Fibroblast of lung (primary cell): ENCODE data around the gene MPND. TPM values are rescaled to one million over a fixed set of nuclear protein-coding genes. Genes with fewer than 3 reads are reported as not detected.
A peak's percentile ranks its signal among the peaks of the same experiment; 100 is the strongest.

ENCODE experiments used
- DNase-seq, 2 donors: peaks; one replicate each; pipeline versions ENCODE4 v3.0.0 to v3.0.0-alpha.2; 2010; ENCODE audit warnings: low read depth in 2 of 2
- H2AFZ ChIP-seq: 2 replicates; pipeline ENCODE4 v1.5.1; 2012; ENCODE audit warnings: low read length, control low read depth, inconsistent platforms
- H3K27ac ChIP-seq: 2 replicates; pipeline ENCODE4 v1.5.1; 2011; ENCODE audit warnings: low read length, control low read depth; ENCODE audit not compliant: insufficient read depth
- H3K27me3 ChIP-seq: 2 replicates; pipeline ENCODE4 v1.5.1; 2011; ENCODE audit warnings: mild to moderate bottlenecking, low read length; ENCODE audit not compliant: control insufficient read depth, insufficient read depth
- H3K36me3 ChIP-seq: 2 replicates; pipeline ENCODE4 v1.5.1; 2011; ENCODE audit warnings: low read length; ENCODE audit not compliant: control insufficient read depth, insufficient read depth
- H3K4me1 ChIP-seq: 2 replicates; pipeline ENCODE4 v1.5.1; 2011; ENCODE audit warnings: low read length; ENCODE audit not compliant: control insufficient read depth, insufficient read depth; ENCODE audit errors: extremely low read depth
- H3K4me2 ChIP-seq: 2 replicates; pipeline ENCODE4 v1.5.1; 2011; ENCODE audit warnings: low read length, control low read depth; ENCODE audit not compliant: insufficient read depth; ENCODE audit errors: extremely low read depth
- H3K4me3 ChIP-seq, 4 experiments: fragments of 200-600 bp in 1 of 4; sonication (generic) in 1 of 4; replicated peaks in 1 of 4; 2 replicates each; pipeline ENCODE4 v1.5.1; 2011 to 2016; ENCODE audit warnings: low read length in 4 of 4, low read depth in 3 of 4, mild to moderate bottlenecking in 3 of 4, control low read depth in 2 of 4, inconsistent platforms in 1 of 4, mixed read lengths in 1 of 4; ENCODE audit not compliant: insufficient read depth in 1 of 4; ENCODE audit errors: control extremely low read depth in 1 of 4
- H3K79me2 ChIP-seq: 2 replicates; pipeline ENCODE4 v1.5.1; 2012; ENCODE audit warnings: mild to moderate bottlenecking, low read length, inconsistent platforms; ENCODE audit not compliant: control insufficient read depth, insufficient read depth
- H3K9ac ChIP-seq: 2 replicates; pipeline ENCODE4 v1.5.1; 2011; ENCODE audit warnings: mild to moderate bottlenecking, low read length, control low read depth; ENCODE audit not compliant: insufficient read depth
- H3K9me3 ChIP-seq: 2 replicates; pipeline ENCODE4 v1.5.1; 2012; ENCODE audit warnings: low read depth, low read length; ENCODE audit not compliant: control insufficient read depth, insufficient read depth
- H4K20me1 ChIP-seq: 2 replicates; pipeline ENCODE4 v1.5.1; 2011; ENCODE audit warnings: low read length; ENCODE audit not compliant: control insufficient read depth, insufficient read depth; ENCODE audit errors: extremely low read depth
- EZH2 ChIP-seq: IDR thresholded peaks from 2 replicates; pipeline ENCODE4 v1.5.1; 2012; ENCODE audit warnings: low read length, control low read depth, mild to moderate bottlenecking; ENCODE audit errors: missing control alignments
- polyA plus RNA-seq, 2 donors: library from polyadenylated mRNA; depleted of rRNA in 1 of 2; stranded (reverse) in 1 of 2; unstranded in 1 of 2; fragments of >200 nt; gene quantifications; 2 replicates each; pipeline ENCODE4 v1.2.1, GENCODE V29; 2011 to 2012; ENCODE audit warnings: missing spikeins in 1 of 2
- total RNA-seq: library from RNA; depleted of rRNA; stranded (reverse); fragments of >200 nt; gene quantifications from 2 replicates; pipeline ENCODE4 v1.2.1, GENCODE V29; 2014
- TF ChIP-seq, protein P1 (sequence below), 2 donors: IDR thresholded peaks in 1 of 2; conservative IDR thresholded peaks in 1 of 2; 1 replicate in 1 of 2; 2 replicates in 1 of 2; pipeline ENCODE4 v1.5.1; 2011 to 2012; ENCODE audit warnings: low read length in 2 of 2, control low read depth in 1 of 2, inconsistent platforms in 1 of 2, low read depth in 1 of 2, mild to moderate bottlenecking in 1 of 2

The MPND gene
- total and polyA plus RNA-seq, 2 donors (not counting 1 experiment from before 2014, with no cell fraction given) = 2.7 to 7.1 TPM

DNA sequence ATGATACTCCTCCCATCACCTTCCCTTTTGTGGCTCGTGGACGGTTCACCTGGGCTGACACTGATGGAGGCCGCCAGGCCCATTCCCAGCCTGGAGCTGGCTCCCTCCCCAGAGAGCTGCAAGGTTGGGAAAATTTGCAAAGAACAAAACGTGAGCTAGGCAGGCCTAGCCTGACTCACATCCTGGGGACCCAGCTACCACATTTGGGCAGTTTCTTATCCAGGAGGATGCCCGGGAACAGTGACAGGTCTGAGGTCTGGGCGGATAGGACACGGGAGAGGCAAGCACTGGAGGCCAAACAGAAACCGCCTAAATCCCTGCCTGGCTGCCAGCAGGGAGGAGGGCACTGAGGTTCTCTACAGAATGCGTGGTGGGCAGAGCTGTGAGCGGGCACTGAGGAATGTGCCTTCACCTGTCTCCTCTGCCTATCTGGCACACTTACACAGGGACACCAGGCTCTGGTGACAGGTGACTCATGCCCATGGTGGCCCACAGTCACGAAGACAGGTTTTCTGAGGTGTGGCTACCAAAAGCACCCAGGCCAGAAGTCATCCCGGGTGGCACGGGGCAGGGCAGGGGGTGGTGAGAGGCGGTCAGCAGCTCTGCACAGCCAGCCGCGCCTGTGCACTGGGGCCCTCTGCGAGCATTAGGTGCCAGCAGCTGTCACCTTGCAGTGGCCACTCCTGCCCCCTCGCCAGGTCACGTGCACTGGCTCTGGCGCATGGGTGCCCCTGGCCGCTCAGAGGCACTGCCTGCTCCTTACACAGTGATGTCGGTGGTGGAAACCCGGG lies 33.8 kb downstream of the MPND start:
- TF ChIP-seq, protein P1, sequence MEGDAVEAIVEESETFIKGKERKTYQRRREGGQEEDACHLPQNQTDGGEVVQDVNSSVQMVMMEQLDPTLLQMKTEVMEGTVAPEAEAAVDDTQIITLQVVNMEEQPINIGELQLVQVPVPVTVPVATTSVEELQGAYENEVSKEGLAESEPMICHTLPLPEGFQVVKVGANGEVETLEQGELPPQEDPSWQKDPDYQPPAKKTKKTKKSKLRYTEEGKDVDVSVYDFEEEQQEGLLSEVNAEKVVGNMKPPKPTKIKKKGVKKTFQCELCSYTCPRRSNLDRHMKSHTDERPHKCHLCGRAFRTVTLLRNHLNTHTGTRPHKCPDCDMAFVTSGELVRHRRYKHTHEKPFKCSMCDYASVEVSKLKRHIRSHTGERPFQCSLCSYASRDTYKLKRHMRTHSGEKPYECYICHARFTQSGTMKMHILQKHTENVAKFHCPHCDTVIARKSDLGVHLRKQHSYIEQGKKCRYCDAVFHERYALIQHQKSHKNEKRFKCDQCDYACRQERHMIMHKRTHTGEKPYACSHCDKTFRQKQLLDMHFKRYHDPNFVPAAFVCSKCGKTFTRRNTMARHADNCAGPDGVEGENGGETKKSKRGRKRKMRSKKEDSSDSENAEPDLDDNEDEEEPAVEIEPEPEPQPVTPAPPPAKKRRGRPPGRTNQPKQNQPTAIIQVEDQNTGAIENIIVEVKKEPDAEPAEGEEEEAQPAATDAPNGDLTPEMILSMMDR (conservative IDR thresholded peaks at IDR 0.05 in 1 of 2, IDR thresholded peaks at IDR 0.05 in 1 of 2; ENCODE audit: low read depth in 1 of 2, low read length in 2 of 2) = no peak
- TF ChIP-seq EZH2 = no peak
- Histone ChIP-seq H3K4me3 (no peak overlapping the region), H3K4me2 (no peak overlapping the region), H3K4me1 (peaks cover 48% of the 10 kb centered on the region), H3K27ac (peak overlapping the region; percentile 43), H3K36me3 (peaks cover 5% of the 10 kb centered on the region), H3K9me3 (no peaks in the 10 kb centered on the region), H4K20me1 (no peaks in the 10 kb centered on the region), H3K9ac (no peak overlapping the region), H3K27me3 (no peaks in the 10 kb centered on the region), H3K79me2 (peaks cover 76% of the 10 kb centered on the region), H2AFZ (no peak overlapping the region)
- peak in 1 of 2 donors; percentile 40 for DNase-seq

DNA sequence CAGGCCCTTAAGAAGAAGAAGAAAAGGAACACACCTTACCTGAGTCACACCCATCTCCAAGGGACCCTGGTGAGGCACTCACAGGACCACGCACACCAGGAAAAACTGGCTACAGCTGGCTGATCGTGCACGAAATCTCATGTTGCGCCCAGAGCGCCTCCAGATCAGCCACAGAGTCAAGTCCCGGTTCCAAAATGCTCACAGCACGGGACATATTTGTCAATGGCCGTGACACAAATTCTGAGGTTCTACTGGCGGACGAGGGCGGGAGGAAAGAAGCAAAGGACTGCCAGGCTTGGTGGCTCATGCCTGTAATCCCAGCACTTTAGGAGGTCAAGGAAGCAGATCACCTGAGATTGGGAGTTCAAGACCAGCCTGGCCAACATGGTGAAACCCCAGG lies 35.5 kb downstream of the MPND start:
- TF ChIP-seq, protein P1 (conservative IDR thresholded peaks at IDR 0.05 in 1 of 2, IDR thresholded peaks at IDR 0.05 in 1 of 2; ENCODE audit: low read depth in 1 of 2, low read length in 2 of 2) = no peak
- TF ChIP-seq EZH2 = no peak

DNA sequence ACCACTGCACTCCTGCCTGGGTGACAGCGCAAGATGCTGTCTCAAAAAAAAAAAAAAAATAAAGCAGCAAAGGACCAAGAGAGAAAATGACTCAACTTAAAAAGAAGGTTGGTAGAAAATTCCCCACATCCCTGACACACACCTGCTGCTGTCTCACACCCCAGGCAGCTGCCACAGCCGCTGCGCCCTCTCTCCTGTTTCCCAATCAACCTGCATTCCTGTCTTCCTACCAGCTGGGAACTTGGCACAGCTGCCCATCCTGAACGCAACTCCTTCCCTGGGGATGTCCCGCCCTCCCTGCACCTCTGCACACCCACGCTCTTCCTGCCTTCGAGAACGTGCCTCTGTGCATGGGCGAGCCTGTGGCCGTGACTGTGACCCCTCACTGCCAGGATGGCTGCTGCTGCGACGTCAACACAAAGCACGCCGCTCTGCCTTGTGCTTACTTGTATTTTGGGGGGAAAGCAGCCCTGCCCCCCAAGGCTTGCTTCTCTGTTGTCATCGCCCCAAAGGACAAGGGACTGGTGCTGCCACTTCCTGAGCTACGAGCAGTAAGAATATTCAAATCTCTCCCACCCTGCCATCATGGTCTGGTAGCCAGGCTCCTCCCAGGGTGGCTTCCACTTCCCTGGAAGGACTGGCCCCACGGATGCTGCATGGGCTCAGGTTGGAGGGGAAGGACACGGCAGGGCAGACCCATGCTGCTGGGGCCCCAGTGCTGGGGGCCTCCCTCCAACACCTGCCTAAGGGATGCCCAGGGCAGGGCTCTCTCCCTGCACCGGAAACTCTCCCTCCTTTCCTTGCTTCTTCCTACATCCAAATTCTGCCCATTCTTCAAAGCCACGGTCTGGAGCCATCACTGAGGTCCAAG lies 36.3 kb downstream of the MPND start:
- no peaks in the 10 kb centered on the region for H4K20me1 ChIP-seq
- H3K9ac ChIP-seq = no peak overlapping the region
- H3K4me2 ChIP-seq = no peak overlapping the region
- no peak overlapping the region for H3K4me3 ChIP-seq
- H3K4me1 ChIP-seq = peaks cover 27% of the 10 kb centered on the region
- H3K36me3 ChIP-seq = peaks cover 4% of the 10 kb centered on the region
- H2AFZ ChIP-seq = no peak overlapping the region
- H3K79me2 ChIP-seq = peaks cover 81% of the 10 kb centered on the region
- TF ChIP-seq, protein P1 (conservative IDR thresholded peaks at IDR 0.05 in 1 of 2, IDR thresholded peaks at IDR 0.05 in 1 of 2; ENCODE audit: low read depth in 1 of 2, low read length in 2 of 2) = no peak
- no peak for TF ChIP-seq EZH2
- H3K27me3 ChIP-seq = no peaks in the 10 kb centered on the region
- H3K27ac ChIP-seq = no peak overlapping the region
- DNase-seq = peak in 1 of 2 donors; percentile 80
- no peaks in the 10 kb centered on the region for H3K9me3 ChIP-seq

More for the DNA sequence above, 35.5 kb downstream of the MPND start:
- Histone ChIP-seq H4K20me1 (no peaks in the 10 kb centered on the region), H3K9ac (no peak overlapping the region), H3K4me1 (peaks cover 31% of the 10 kb centered on the region), H3K36me3 (peaks cover 1% of the 10 kb centered on the region), H3K79me2 (peaks cover 74% of the 10 kb centered on the region), H3K9me3 (no peaks in the 10 kb centered on the region), H3K27me3 (no peaks in the 10 kb centered on the region), H3K4me3 (no peak overlapping the region), H3K4me2 (no peak overlapping the region), H3K27ac (no peak overlapping the region), H2AFZ (no peak overlapping the region)
- no peak for DNase-seq
